ENCODE data around the gene MAD1L1.

Gene MAD1L1

DNA sequence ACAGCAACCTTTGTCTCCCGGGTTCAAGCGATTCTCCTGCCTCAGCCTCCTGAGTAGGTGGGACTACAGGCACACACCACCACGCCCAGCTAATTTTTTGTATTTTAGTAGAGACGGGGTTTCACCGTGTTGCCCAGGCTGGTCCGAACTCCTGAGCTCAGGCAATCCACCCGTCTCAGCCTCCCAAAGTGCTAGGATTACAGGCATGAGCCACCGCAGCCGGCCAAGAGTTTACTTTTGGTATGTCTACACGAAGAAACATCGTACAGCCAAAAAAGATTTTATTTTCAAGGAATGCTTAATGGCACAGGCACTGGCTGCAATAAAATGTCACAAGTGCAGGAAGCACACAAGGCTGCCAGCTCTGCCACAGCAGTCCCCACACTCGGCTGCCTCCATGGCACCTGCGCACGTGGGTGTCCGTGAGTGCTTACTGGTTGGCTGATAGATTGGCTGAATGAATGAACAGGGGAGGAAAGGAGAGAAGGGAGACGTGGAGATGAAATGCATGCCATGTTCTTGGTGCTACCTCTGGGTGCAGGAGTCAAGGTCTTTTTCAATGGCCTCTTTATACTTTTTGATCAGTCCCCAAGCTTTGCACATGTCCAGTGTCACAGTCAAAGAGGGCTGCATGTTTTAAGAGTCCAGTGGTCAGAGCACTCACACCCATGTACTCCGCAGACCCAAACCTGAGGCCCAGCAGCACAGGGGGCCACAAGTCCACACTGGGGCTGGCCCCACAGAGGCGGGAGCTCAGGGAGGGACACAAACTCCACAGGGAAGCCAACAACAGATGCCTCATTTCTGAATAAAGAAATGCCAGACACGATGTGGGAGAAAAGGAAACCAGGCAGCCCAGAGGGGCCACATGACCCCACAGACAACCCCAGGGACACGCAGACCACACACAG lies 198.2 kb downstream of the MAD1L1 start:
- DNase-seq: no peak

DNA sequence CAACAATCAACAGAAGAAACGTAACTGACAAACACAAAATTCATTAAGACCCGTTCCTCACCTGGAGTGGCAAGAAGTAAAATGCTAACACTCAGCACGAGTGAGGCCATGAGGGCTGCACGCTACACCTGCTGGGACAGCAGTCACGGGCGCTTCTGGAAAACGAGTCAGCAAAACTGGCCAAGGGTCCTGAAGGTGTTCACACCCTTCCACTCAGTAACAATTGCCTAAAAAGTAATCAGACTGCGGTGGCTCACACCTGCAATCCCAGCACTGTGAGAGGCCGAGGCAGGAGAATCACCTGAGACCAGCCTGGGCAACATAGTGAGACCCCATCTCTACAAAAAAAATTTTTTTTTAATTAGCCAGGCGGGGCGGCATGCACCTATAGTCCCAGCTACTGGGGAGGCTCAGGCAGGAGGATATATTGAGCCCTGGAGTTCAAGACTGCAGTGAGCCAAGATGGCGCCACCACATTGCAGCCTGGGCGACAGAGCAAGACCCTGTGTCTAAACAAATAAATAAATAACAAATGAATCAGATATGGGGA lies 199.1 kb downstream of the MAD1L1 start:
- no peak for DNase-seq

GRCh38 chr7:2032876-2033407 lies 199.8 kb downstream of the MAD1L1 start:
- no peak for DNase-seq

DNA sequence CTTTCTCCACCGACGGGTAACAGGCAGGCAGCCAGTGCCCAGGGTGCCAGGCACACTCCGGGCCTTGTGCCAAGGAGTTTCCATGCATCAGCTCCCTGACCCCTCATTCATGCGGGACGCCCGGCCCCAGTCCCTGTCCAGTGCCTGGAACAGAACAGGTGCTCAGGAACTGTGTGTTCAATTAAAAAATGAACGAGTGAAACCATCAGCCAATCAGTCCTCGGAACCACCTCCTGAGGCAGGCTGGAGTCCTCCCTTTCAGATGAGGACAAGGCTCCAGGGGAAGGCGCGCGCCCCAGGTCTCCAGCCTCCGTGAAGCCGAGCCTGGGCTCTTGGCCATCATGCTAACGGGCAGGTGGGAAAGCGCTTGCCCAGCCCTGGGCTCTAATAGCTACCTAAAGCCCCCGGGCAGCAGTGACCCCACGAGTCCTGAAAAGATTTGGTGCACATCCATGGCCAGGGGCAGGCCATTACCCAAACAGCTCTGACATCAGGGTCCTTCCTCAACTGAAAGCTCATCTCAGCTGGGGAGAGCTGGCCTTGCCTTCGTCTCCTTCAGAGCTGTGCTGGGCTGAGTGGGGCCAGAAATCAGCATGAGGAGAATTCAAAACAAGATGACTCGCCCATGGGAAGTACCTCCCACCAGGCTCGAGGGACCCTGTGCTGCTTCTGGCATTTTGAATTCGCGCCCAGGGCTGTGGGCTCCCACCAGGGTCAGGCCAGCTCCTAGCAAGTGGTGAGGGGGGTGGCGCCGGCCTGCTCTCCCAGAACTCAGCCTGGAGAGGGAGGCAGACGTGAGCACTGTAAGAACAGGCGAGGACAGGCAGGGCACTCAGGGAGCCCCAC lies 200.5 kb downstream of the MAD1L1 start:
- DNase-seq: no peak

DNA sequence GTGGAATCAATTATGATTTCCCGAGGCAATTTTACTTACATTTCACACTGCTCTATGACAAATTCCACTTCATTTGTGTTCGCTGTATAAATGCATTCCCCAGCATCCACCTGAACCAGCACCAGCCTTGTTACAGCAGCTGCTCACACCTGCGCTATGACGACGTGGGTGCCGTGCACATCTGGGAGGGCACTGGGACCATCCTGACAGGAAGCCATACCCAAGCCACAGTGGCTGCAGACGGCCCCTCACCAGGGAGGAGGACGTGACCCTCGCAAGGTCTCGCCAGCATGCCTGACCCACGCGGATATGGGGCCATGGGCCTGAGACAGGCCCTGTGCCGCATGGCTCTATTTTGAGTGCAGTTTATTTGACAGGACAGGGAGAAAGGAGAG lies 201.3 kb downstream of the MAD1L1 start:
- DNase-seq: no peak

- DNase-seq: no peak
Measured at GRCh38 chr7:2030475-2031450, 202.0 kb downstream of the MAD1L1 start.

GRCh38 chr7:2029936-2030335 lies 202.8 kb downstream of the MAD1L1 start:
- no peak for DNase-seq

GRCh38 chr7:2029211-2029905 lies 203.4 kb downstream of the MAD1L1 start:
- no peak for DNase-seq

DNA sequence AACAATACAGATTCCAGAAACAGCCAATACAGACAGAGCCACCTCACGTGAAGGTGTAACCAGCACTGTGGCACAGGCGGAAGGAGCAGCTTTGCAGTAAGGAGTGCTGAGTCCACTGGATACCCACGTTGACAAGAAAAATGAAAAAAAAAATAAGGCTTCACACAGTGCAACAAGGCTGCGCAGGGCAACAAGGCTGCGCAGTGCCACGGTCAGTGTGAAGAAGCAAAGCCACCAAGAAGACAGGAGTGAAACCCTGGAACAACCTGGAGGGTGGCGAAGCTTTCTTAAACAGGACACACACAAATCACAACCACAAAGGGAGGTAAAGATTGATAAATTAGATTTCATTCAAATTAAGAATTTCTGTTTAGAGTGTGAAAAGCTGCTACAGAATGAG lies 204.0 kb downstream of the MAD1L1 start:
- no peak for DNase-seq

DNA sequence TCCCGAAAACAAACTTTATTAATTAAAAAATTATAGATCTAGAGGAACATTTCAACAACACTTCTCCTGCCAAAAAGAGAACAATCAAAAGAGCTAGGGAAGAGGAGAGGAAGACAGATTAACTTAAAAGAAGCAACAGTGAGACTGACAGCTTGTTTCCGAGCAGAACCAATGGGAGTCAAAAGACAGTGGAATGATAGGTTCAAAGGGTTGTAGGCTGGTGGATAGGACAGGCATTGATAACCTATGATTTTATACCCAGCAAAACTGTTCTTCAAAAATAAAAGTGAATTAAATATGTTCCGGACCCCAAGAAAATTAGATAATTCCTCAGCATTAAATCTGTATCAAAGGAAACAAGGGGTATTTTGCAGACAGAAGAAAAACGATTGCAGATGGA lies 207.6 kb downstream of the MAD1L1 start:
- no peak for DNase-seq

DNA sequence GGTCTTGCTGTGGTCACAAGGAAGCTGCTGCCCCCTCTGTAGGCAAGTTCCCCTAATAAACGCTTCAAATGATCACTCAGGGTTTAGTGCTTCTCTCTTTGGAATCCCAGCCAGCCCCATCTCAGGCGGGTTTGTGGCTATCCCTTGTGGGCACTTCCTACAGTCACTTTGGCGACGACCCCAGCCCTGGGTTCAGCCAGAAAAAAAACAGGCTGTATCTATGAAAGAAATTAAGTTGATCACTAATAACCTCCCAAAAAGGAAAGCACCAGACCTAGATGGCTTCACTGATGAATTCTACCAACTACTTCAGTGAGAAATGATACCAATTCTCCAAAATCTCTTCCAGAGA lies 208.2 kb downstream of the MAD1L1 start:
- DNase-seq: no peak

GRCh38 chr7:2023877-2024566 lies 208.7 kb downstream of the MAD1L1 start:
- DNase-seq: no peak

GRCh38 chr7:2022737-2023250 lies 210.0 kb downstream of the MAD1L1 start:
- DNase-seq: no peak

DNA sequence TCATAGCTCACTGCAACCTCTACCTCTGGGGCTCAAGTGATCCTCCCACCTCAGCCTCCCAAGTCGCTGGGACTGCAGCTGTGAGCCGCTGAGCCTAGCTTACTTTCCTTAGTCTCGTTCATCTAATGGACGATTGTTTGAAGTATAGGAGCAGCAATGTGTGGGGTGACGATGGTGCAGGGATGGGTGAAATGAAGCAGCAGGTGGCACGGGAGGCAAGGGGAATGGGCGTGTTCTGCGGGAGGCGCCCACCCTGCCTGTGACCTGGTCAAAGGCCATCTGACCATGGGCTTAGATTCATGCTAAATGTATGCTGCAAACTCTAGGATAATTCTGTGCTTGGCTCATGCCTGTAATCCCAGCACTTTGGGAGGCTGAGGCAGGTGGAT lies 210.7 kb downstream of the MAD1L1 start:
- DNase-seq: no peak

GRCh38 chr7:2019711-2020511 lies 212.8 kb downstream of the MAD1L1 start:
- peak in 1 of 56 donors; percentile 41 for DNase-seq

DNA sequence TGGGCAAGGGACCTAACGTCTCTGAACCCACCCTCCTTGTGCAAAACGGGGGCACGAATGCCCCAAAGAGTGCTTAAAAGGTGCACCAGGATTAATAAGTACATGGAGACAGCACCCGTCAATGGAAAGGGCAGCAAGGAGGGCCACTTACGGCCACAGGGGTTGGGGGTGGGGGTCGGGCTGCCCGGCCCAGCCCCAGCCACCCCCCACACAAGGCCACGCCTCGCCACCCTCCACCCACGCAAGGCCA lies 213.4 kb downstream of the MAD1L1 start:
- DNase-seq: no peak

GRCh38 chr7:2018569-2019460 lies 213.9 kb downstream of the MAD1L1 start:
- peak in 15 of 56 donors; percentile 9 to 68 (median 29) for DNase-seq

All from nucleus accumbens (tissue), 56 donors.